GM12865 (cell line): Measurements from ENCODE around the gene DLG2.

Experiments used
- DNase-seq: peaks from one replicate; pipeline ENCODE4 v3.0.0; 2010; ENCODE audit warnings: low read depth
- H3K4me3 ChIP-seq: 2 replicates; pipeline ENCODE4 v1.5.1; 2011; ENCODE audit warnings: mild to moderate bottlenecking, low read depth, low read length, control low read depth
- CTCF ChIP-seq: IDR thresholded peaks from 2 replicates; pipeline ENCODE4 v1.5.1; 2011; ENCODE audit warnings: low read length, control low read depth, low read depth, inconsistent platforms; ENCODE audit not compliant: insufficient read depth; ENCODE audit errors: missing control alignments

Gene DLG2

GRCh38 chr11:84236436-84236835, 1390.7 kb downstream of the DLG2 start:
- DNase-seq = no peak
- no peak for TF ChIP-seq CTCF
- no peak overlapping the region for H3K4me3 ChIP-seq

GRCh38 chr11:84234462-84235202, 1392.5 kb downstream of the DLG2 start:
- no peak for DNase-seq
- H3K4me3 ChIP-seq = no peak overlapping the region
- TF ChIP-seq CTCF = no peak

- no peak for DNase-seq
- no peak for TF ChIP-seq CTCF
- H3K4me3 ChIP-seq = no peak overlapping the region
Measured at GRCh38 chr11:84234011-84234410, 1393.1 kb downstream of the DLG2 start.

- TF ChIP-seq CTCF = no peak
- no peak for DNase-seq
- no peak overlapping the region for H3K4me3 ChIP-seq
Measured at GRCh38 chr11:84232511-84232910, 1394.6 kb downstream of the DLG2 start.

GRCh38 chr11:84230402-84230801, 1396.7 kb downstream of the DLG2 start:
- H3K4me3 ChIP-seq = no peak overlapping the region
- no peak for DNase-seq
- TF ChIP-seq CTCF = no peak

GRCh38 chr11:84227970-84228665, 1399.0 kb downstream of the DLG2 start:
- no peak for DNase-seq
- no peak overlapping the region for H3K4me3 ChIP-seq
- TF ChIP-seq CTCF = no peak
